Erythroblast (primary cell): ENCODE measurements around the gene ONECUT1.

Experiments used
- DNase-seq, 2 experiments: peaks; one replicate each; lab custom pipeline; 2025; lab: John Stamatoyannopoulos, UW
- GATA1 ChIP-seq: IDR thresholded peaks from 2 replicates; pipeline ENCODE4 v1.6.1; 2011; ENCODE audit warnings: low read depth, mild to moderate bottlenecking, control low read depth, low read length, moderate library complexity
- POLR2A ChIP-seq: IDR thresholded peaks from 2 replicates; pipeline ENCODE4 v1.6.1; 2011; ENCODE audit warnings: mild to moderate bottlenecking, low read length

Gene ONECUT1

GRCh38 chr15:52738311-52738710 is 51.8 kb downstream of the ONECUT1 start:
- no peak for TF ChIP-seq GATA1
- no peak for TF ChIP-seq POLR2A
- DNase-seq: no peak

GRCh38 chr15:52737720-52738119 is 52.4 kb downstream of the ONECUT1 start:
- TF ChIP-seq GATA1 (no peak), POLR2A (no peak)
- DNase-seq: no peak

- TF ChIP-seq POLR2A (no peak), GATA1 (no peak)
- DNase-seq: peak; percentile 72 to 86
Observed at GRCh38 chr15:52735231-52736089, 54.7 kb downstream of the ONECUT1 start.

- DNase-seq: peak; percentile 46 to 73
- TF ChIP-seq POLR2A (no peak), GATA1 (no peak)
Observed at GRCh38 chr15:52734329-52734728, 55.8 kb downstream of the ONECUT1 start.

- no peak for TF ChIP-seq POLR2A
- no peak for TF ChIP-seq GATA1
- peak in 1 of 2 experiments; percentile 12 for DNase-seq
Observed at GRCh38 chr15:52733696-52734255, 56.4 kb downstream of the ONECUT1 start.

- TF ChIP-seq POLR2A (no peak), GATA1 (no peak)
- DNase-seq: no peak
Observed at GRCh38 chr15:52733088-52733487, 57.0 kb downstream of the ONECUT1 start.

GRCh38 chr15:52732551-52732950 is 57.6 kb downstream of the ONECUT1 start:
- no peak for TF ChIP-seq POLR2A
- TF ChIP-seq GATA1: no peak

GRCh38 chr15:52731732-52732470 is 58.2 kb downstream of the ONECUT1 start:
- no peak for DNase-seq
- TF ChIP-seq GATA1: no peak
- no peak for TF ChIP-seq POLR2A

More at GRCh38 chr15:52732551-52732950, 57.6 kb downstream of the ONECUT1 start:
- no peak for DNase-seq

- TF ChIP-seq GATA1: no peak
- no peak for TF ChIP-seq POLR2A
- no peak for DNase-seq
Observed at GRCh38 chr15:52731004-52731403, 59.1 kb downstream of the ONECUT1 start.

- TF ChIP-seq GATA1: no peak
- TF ChIP-seq POLR2A: no peak
- DNase-seq: no peak
Observed at GRCh38 chr15:52730594-52730993, 59.5 kb downstream of the ONECUT1 start.

- no peak for DNase-seq
- TF ChIP-seq POLR2A: no peak
- no peak for TF ChIP-seq GATA1
Observed at GRCh38 chr15:52730173-52730572, 60.0 kb downstream of the ONECUT1 start.

- TF ChIP-seq POLR2A (no peak), GATA1 (no peak)
- no peak for DNase-seq
Observed at GRCh38 chr15:52728899-52729298, 61.2 kb downstream of the ONECUT1 start.

GRCh38 chr15:52727815-52728214 is 62.3 kb downstream of the ONECUT1 start:
- DNase-seq: no peak
- TF ChIP-seq GATA1: no peak
- TF ChIP-seq POLR2A: no peak

GRCh38 chr15:52726195-52726594 is 63.9 kb downstream of the ONECUT1 start:
- TF ChIP-seq POLR2A (no peak), GATA1 (no peak)
- DNase-seq: no peak
